CD14-positive monocyte (primary cell): ENCODE results near the gene CLEC4M. TPM values are rescaled to one million over a fixed set of nuclear protein-coding genes. Genes with fewer than 3 reads are reported as not detected.
A peak's percentile ranks its signal among the peaks of the same experiment; 100 is the strongest.

Experiments used
- DNase-seq, 3 donors: peaks; one replicate each; pipeline ENCODE4 v3.0.0-alpha.2; 2011 to 2022
- H2AFZ ChIP-seq: 2 replicates; pipeline ENCODE4 v1.6.0; 2012; ENCODE audit warnings: mild to moderate bottlenecking, low read depth, low read length, inconsistent platforms; ENCODE audit not compliant: insufficient read depth, poor library complexity, severe bottlenecking
- H3K27ac ChIP-seq, 2 donors: 1 replicate in 1 of 2; 2 replicates in 1 of 2; pipeline ENCODE4 v1.5.1; 2012 to 2013; ENCODE audit warnings: low read length in 2 of 2, control low read depth in 1 of 2, inconsistent platforms in 1 of 2, low read depth in 1 of 2, mild to moderate bottlenecking in 1 of 2
- H3K27me3 ChIP-seq, 2 donors: one replicate each; pipeline versions ENCODE4 v1.6.0 to v1.6.1; 2011 to 2013; ENCODE audit warnings: low read length in 2 of 2; ENCODE audit not compliant: control insufficient read depth in 2 of 2, insufficient read depth in 2 of 2
- H3K36me3 ChIP-seq, 2 donors: replicated peaks in 1 of 2; 1 replicate in 1 of 2; 2 replicates in 1 of 2; pipeline versions ENCODE4 v1.5.1 to v1.6.1; 2012 to 2013; ENCODE audit warnings: low read length in 2 of 2, control low read depth in 1 of 2, inconsistent platforms in 1 of 2, mild to moderate bottlenecking in 1 of 2; ENCODE audit not compliant: insufficient read depth in 2 of 2, control insufficient read depth in 1 of 2
- H3K4me1 ChIP-seq, 2 donors: 1 replicate in 1 of 2; 2 replicates in 1 of 2; pipeline versions ENCODE4 v1.5.1 to v1.6.1; 2012 to 2013; ENCODE audit warnings: low read length in 2 of 2, control low read depth in 1 of 2, inconsistent platforms in 1 of 2, mild to moderate bottlenecking in 1 of 2, moderate library complexity in 1 of 2; ENCODE audit not compliant: insufficient read depth in 2 of 2, control insufficient read depth in 1 of 2
- H3K4me2 ChIP-seq: replicated peaks from 2 replicates; pipeline ENCODE3; 2012; ENCODE audit warnings: low read length, moderate library complexity, mild to moderate bottlenecking; ENCODE audit not compliant: poor library complexity, severe bottlenecking; ENCODE audit errors: extremely low read depth
- H3K4me3 ChIP-seq, 3 experiments: fragments of 200-600 bp in 1 of 3; sonication (generic) in 1 of 3; replicated peaks in 1 of 3; 1 replicate in 2 of 3; 2 replicates in 1 of 3; pipeline ENCODE4 v1.5.1; 2011 to 2013; ENCODE audit warnings: low read length in 3 of 3, mild to moderate bottlenecking in 3 of 3, control low read depth in 2 of 3, low read depth in 2 of 3, inconsistent platforms in 1 of 3, moderate library complexity in 1 of 3
- H3K79me2 ChIP-seq: 2 replicates; pipeline ENCODE4 v1.6.0; 2012; ENCODE audit warnings: mild to moderate bottlenecking, control low read depth, inconsistent platforms, low read length, moderate library complexity; ENCODE audit not compliant: insufficient read depth
- H3K9ac ChIP-seq: 2 replicates; pipeline ENCODE4 v1.6.0; 2017; ENCODE audit warnings: low read length, mild to moderate bottlenecking; ENCODE audit not compliant: insufficient read depth, poor library complexity, severe bottlenecking
- H3K9me3 ChIP-seq, 2 donors: replicated peaks in 1 of 2; 1 replicate in 1 of 2; 2 replicates in 1 of 2; pipeline versions ENCODE4 v1.5.1 to v1.6.1; 2012 to 2013; ENCODE audit warnings: low read length in 2 of 2, control low read depth in 1 of 2; ENCODE audit not compliant: control insufficient read depth in 1 of 2, insufficient read depth in 1 of 2
- H4K20me1 ChIP-seq: 2 replicates; pipeline ENCODE4 v1.6.0; 2012; ENCODE audit warnings: mild to moderate bottlenecking, low read length, control low read depth, moderate library complexity; ENCODE audit not compliant: insufficient read depth
- H3K27ac Mint-ChIP-seq, 7 donors: one replicate each; pipeline ENCODE4 v1.8.0; 2020; ENCODE audit warnings: mild to moderate bottlenecking in 7 of 7, mixed read lengths in 7 of 7, moderate library complexity in 6 of 7, inconsistent platforms in 2 of 7
- H3K27me3 Mint-ChIP-seq, 3 donors: one replicate each; pipeline ENCODE4 v1.8.0; 2021 to 2022; ENCODE audit warnings: low read depth in 3 of 3, mild to moderate bottlenecking in 3 of 3, mixed read lengths in 3 of 3, moderate library complexity in 3 of 3, inconsistent platforms in 1 of 3
- H3K36me3 Mint-ChIP-seq, 2 donors: one replicate each; pipeline ENCODE4 v1.8.0; 2020; ENCODE audit warnings: mixed read lengths in 2 of 2, inconsistent platforms in 1 of 2, mild to moderate bottlenecking in 1 of 2
- H3K4me1 Mint-ChIP-seq: one replicate; pipeline ENCODE4 v1.8.0; 2020; ENCODE audit warnings: mild to moderate bottlenecking, mixed read lengths
- H3K4me3 Mint-ChIP-seq, 2 donors: one replicate each; pipeline ENCODE4 v1.8.0; 2020; ENCODE audit warnings: mild to moderate bottlenecking in 2 of 2, mixed read lengths in 2 of 2, moderate library complexity in 1 of 2
- H3K9me3 Mint-ChIP-seq, 7 donors: one replicate each; pipeline ENCODE4 v1.8.0; 2020 to 2022; ENCODE audit warnings: mixed read lengths in 7 of 7, mild to moderate bottlenecking in 6 of 7, moderate library complexity in 6 of 7, inconsistent platforms in 2 of 7
- WGBS: methylation state at CpG from one replicate; pipeline ENCODE4 v1.1.5; 2013; ENCODE audit warnings: missing lambda C conversion rate; ENCODE audit not compliant: insufficient coverage; 5-methylcytosine and 5-hydroxymethylcytosine counted together
- intact Hi-C, 2 donors: fragments of 100-400 bp; cut with micrococcal nuclease; formaldehyde crosslinking; loops; one replicate each; pipeline versions ENCODE4 v1.15.0 to v1.15.1; 2023
- polyA plus RNA-seq, 3 donors: library from polyadenylated mRNA; depleted of rRNA in 1 of 3; unstranded in 2 of 3; stranded (reverse) in 1 of 3; fragments of 300-500 nt in 2 of 3; fragments of >200 nt in 1 of 3; fragmentation: Illumina TruSeq in 2 of 3; gene quantifications; 1 replicate in 2 of 3; 2 replicates in 1 of 3; pipeline ENCODE4 v1.2.3, GENCODE V29; 2012 to 2021
- TF ChIP-seq, protein P1 (sequence below): fragments of 200-600 bp; IDR thresholded peaks from one replicate; pipeline ENCODE4 v1.8.0; 2022; ENCODE audit warnings: antibody characterized with exemption, mild to moderate bottlenecking

Gene CLEC4M
- polyA plus RNA-seq, 3 donors, result not detected

DNA sequence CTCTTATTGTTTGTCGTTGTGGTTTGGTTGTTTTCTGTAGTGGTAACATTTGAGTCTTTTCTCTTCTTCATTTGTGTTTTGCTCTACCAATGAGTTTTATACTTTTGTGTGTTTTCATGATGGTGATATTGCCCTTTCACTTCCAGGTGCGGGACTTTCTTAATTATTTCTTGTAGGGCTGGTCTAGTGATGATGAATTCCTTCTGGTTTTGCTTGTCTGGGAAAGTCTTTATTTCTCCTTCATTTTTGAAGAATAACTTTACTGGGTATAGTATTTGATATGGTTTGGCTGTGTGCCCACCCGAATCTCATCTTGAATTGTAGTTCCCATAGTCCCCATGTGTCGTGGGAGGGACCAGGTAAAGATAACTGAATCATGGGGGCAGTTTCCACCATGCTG is 6.8 kb upstream of the CLEC4M start:
- Mint-ChIP-seq H3K4me3 (no peak overlapping the region), H3K4me1 (peaks cover 3% of the 10 kb centered on the region), H3K9me3 (peaks cover 27 to 47% (median 40%) of the 10 kb centered on the region in 7 donors), H3K27ac (no peak overlapping the region), H3K36me3 (peaks cover 2 to 6% of the 10 kb centered on the region in 2 donors), H3K27me3 (peaks cover 2 to 3% (median 2%) of the 10 kb centered on the region in 3 donors)
- intact Hi-C loops, result no loop called here
- Histone ChIP-seq H3K4me2 (no peak overlapping the region), H3K4me1 (peaks cover under 1 to 5% of the 10 kb centered on the region in 2 donors), H4K20me1 (no peaks in the 10 kb centered on the region), H3K4me3 (no peak overlapping the region), H3K9me3 (peaks cover 29 to 44% of the 10 kb centered on the region in 2 donors), H3K79me2 (no peaks in the 10 kb centered on the region), H3K27me3 (no peaks in the 10 kb centered on the region), H2AFZ (no peak overlapping the region), H3K9ac (no peak overlapping the region), H3K27ac (no peak overlapping the region), H3K36me3 (no peaks in the 10 kb centered on the region)
- DNase-seq, result no peak
- WGBS, result no CpG with 5 or more reads among the region's 4 CpGs
- TF ChIP-seq, protein P1, sequence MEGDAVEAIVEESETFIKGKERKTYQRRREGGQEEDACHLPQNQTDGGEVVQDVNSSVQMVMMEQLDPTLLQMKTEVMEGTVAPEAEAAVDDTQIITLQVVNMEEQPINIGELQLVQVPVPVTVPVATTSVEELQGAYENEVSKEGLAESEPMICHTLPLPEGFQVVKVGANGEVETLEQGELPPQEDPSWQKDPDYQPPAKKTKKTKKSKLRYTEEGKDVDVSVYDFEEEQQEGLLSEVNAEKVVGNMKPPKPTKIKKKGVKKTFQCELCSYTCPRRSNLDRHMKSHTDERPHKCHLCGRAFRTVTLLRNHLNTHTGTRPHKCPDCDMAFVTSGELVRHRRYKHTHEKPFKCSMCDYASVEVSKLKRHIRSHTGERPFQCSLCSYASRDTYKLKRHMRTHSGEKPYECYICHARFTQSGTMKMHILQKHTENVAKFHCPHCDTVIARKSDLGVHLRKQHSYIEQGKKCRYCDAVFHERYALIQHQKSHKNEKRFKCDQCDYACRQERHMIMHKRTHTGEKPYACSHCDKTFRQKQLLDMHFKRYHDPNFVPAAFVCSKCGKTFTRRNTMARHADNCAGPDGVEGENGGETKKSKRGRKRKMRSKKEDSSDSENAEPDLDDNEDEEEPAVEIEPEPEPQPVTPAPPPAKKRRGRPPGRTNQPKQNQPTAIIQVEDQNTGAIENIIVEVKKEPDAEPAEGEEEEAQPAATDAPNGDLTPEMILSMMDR, result no peak

DNA sequence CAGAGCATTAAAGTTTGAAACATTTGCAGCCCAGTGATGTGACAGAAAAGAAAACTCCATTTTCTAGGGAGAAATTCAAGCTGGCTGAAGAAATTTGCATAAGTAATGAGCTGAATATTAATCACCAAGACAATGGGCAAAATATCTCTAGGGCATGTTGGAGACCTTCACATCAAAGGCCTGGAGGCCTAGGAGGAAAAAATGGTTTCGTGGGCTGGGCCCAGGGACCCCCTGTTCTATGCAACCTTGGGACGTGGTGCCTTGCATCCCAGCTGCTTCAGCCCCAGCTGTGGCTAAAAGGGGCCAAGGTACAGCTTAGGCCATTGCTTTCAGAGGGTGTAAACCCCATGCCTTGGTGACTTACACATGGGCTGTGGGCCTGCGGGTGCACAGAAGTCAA is 5.7 kb upstream of the CLEC4M start:
- Histone ChIP-seq H3K4me1 (no peaks in the 10 kb centered on the region), H3K79me2 (no peaks in the 10 kb centered on the region), H3K4me3 (no peak overlapping the region), H3K4me2 (no peak overlapping the region), H3K27me3 (no peaks in the 10 kb centered on the region), H3K9me3 (peaks cover 29 to 44% of the 10 kb centered on the region in 2 donors), H3K36me3 (no peaks in the 10 kb centered on the region), H2AFZ (no peak overlapping the region), H3K9ac (no peak overlapping the region), H4K20me1 (no peaks in the 10 kb centered on the region), H3K27ac (no peak overlapping the region)
- peaks cover 25 to 47% (median 38%) of the 10 kb centered on the region in 7 donors for H3K9me3 Mint-ChIP-seq
- H3K4me1 Mint-ChIP-seq, result peaks cover 1% of the 10 kb centered on the region
- TF ChIP-seq, protein P1, result no peak
- H3K27me3 Mint-ChIP-seq, result peaks cover 0 to 4% (median 2%) of the 10 kb centered on the region in 3 donors
- no peak overlapping the region for H3K4me3 Mint-ChIP-seq
- WGBS, result 93% methylated on average over 3 of the region's 3 CpGs
- intact Hi-C loops, result no loop called here
- H3K36me3 Mint-ChIP-seq, result peaks cover 2 to 6% of the 10 kb centered on the region in 2 donors
- H3K27ac Mint-ChIP-seq, result peak overlapping the region in 1 of 7 donors; percentile 41
- no peak for DNase-seq
